Measurements from ENCODE around the gene DLEU7. TPM values are rescaled to one million over a fixed set of nuclear protein-coding genes. Genes with fewer than 3 reads are reported as not detected.

The DLEU7 gene
- total RNA-seq, 1 donor from 2014 or later, result 0.08 TPM

GRCh38 chr13:50829226-50829625 lies 14.3 kb downstream of the DLEU7 start:
- intact Hi-C loops (cut with micrococcal nuclease), result no loop called here
- Histone ChIP-seq H3K27ac (replicated peaks) (no peak overlapping the region), H3K4me3 (no peak overlapping the region), H3K9me3 (replicated peaks) (peaks cover 21% of the 10 kb centered on the region), H3K36me3 (no peaks in the 10 kb centered on the region), H3K4me1 (no peaks in the 10 kb centered on the region), H3K27me3 (ENCODE audit: low read depth) (no peaks in the 10 kb centered on the region)
- TF ChIP-seq CTCF (IDR thresholded peaks at IDR 0.05; ENCODE audit: borderline replicate concordance), result no peak
- no peak for DNase-seq

GRCh38 chr13:50826035-50826434 lies 17.5 kb downstream of the DLEU7 start:
- DNase-seq, result no peak
- TF ChIP-seq CTCF (IDR thresholded peaks at IDR 0.05; ENCODE audit: borderline replicate concordance), result no peak
- no peaks in the 10 kb centered on the region for H3K27me3 ChIP-seq (ENCODE audit: low read depth)
- H3K36me3 ChIP-seq, result no peaks in the 10 kb centered on the region
- H3K9me3 ChIP-seq (replicated peaks), result no peaks in the 10 kb centered on the region
- intact Hi-C loops (cut with micrococcal nuclease), result no loop called here
- H3K27ac ChIP-seq (replicated peaks), result no peak overlapping the region
- no peak overlapping the region for H3K4me3 ChIP-seq
- peaks cover 5% of the 10 kb centered on the region for H3K4me1 ChIP-seq

GRCh38 chr13:50812242-50812641 lies 31.2 kb downstream of the DLEU7 start:
- no peaks in the 10 kb centered on the region for H3K27me3 ChIP-seq (ENCODE audit: low read depth)
- H3K36me3 ChIP-seq, result no peaks in the 10 kb centered on the region
- no peaks in the 10 kb centered on the region for H3K9me3 ChIP-seq (replicated peaks)
- TF ChIP-seq CTCF (IDR thresholded peaks at IDR 0.05; ENCODE audit: borderline replicate concordance), result no peak
- no peak for DNase-seq
- H3K4me1 ChIP-seq, result no peaks in the 10 kb centered on the region
- no peak overlapping the region for H3K27ac ChIP-seq (replicated peaks)
- H3K4me3 ChIP-seq, result no peak overlapping the region
- intact Hi-C loops (cut with micrococcal nuclease), result no loop called here

GRCh38 chr13:50810998-50811397 lies 32.5 kb downstream of the DLEU7 start:
- H3K27me3 ChIP-seq (ENCODE audit: low read depth), result no peaks in the 10 kb centered on the region
- no peak for TF ChIP-seq CTCF (IDR thresholded peaks at IDR 0.05; ENCODE audit: borderline replicate concordance)
- H3K4me3 ChIP-seq, result no peak overlapping the region
- H3K4me1 ChIP-seq, result no peaks in the 10 kb centered on the region
- intact Hi-C loops (cut with micrococcal nuclease), result no loop called here
- no peak for DNase-seq
- H3K27ac ChIP-seq (replicated peaks), result no peak overlapping the region
- H3K9me3 ChIP-seq (replicated peaks), result no peaks in the 10 kb centered on the region
- H3K36me3 ChIP-seq, result no peaks in the 10 kb centered on the region

- Histone ChIP-seq H3K9me3 (replicated peaks) (peaks cover 4% of the 10 kb centered on the region), H3K27me3 (ENCODE audit: low read depth) (no peaks in the 10 kb centered on the region), H3K4me1 (no peaks in the 10 kb centered on the region), H3K27ac (replicated peaks) (no peak overlapping the region), H3K36me3 (no peaks in the 10 kb centered on the region), H3K4me3 (no peak overlapping the region)
- no peak for TF ChIP-seq CTCF (IDR thresholded peaks at IDR 0.05; ENCODE audit: borderline replicate concordance)
- intact Hi-C loops (cut with micrococcal nuclease), result no loop called here
- no peak for DNase-seq
Observed at GRCh38 chr13:50810468-50810867, 33.0 kb downstream of the DLEU7 start.
